Type B pancreatic cell (in vitro differentiated cells): ENCODE measurements around the gene IER5. TPM values are rescaled to one million over a fixed set of nuclear protein-coding genes. Genes with fewer than 3 reads are reported as not detected.
"Not testable (repeated sequence)": the region's sequence is repeated elsewhere in the genome, so short reads cannot be mapped to it uniquely, and the experiment has no call there.

Source experiments
- DNase-seq: peaks from one replicate; pipeline ENCODE4 v3.0.0; 2021; ENCODE audit warnings: mixed read lengths; ENCODE audit not compliant: unreplicated experiment; ENCODE audit errors: extremely low spot score
- H3K27ac Mint-ChIP-seq: 2 replicates; pipeline ENCODE4 v1.8.0; 2021; ENCODE audit warnings: mild to moderate bottlenecking, mixed read lengths
- H3K27me3 Mint-ChIP-seq: 2 replicates; pipeline ENCODE4 v1.8.0; 2021; ENCODE audit warnings: mixed read lengths
- H3K36me3 Mint-ChIP-seq: 2 replicates; pipeline ENCODE4 v1.8.0; 2021; ENCODE audit warnings: mixed read lengths
- H3K4me1 Mint-ChIP-seq: one replicate; pipeline ENCODE4 v1.8.0; 2021; ENCODE audit warnings: mixed read lengths; ENCODE audit not compliant: unreplicated experiment
- H3K4me3 Mint-ChIP-seq: 2 replicates; pipeline ENCODE4 v1.8.0; 2021; ENCODE audit warnings: mild to moderate bottlenecking, mixed read lengths
- H3K9me3 Mint-ChIP-seq: 2 replicates; pipeline ENCODE4 v1.8.0; 2021; ENCODE audit warnings: mixed read lengths
- CTCF ChIP-seq: fragments of 200-600 bp; sonication (generic); conservative IDR thresholded peaks from 2 replicates; pipeline ENCODE4 v1.5.0; 2021; ENCODE audit warnings: antibody characterized with exemption, mild to moderate bottlenecking
- long read RNA-seq: library from polyadenylated mRNA; unstranded; transcript quantifications from one replicate; pipeline ENCODE4 v2.0.0, GENCODE V29; 2020
- total RNA-seq: library from RNA; stranded (reverse); gene quantifications from 2 replicates; pipeline ENCODE4 v1.2.1, GENCODE V29; 2021; ENCODE audit warnings: low replicate concordance

IER5 gene
- total RNA-seq = 16.6 and 27.7 TPM in 2 replicates
- long read RNA-seq, full-length matches to known transcripts = 4 of 4 reads
- long read RNA-seq, partial matches to known transcripts = 0 of 4 reads
- long read RNA-seq, other reads (novel, unspliced or antisense) = 0 of 4 reads

- peak within 1 kb of the TSS; percentile 99 for H3K4me3 Mint-ChIP-seq
- no peak for TF ChIP-seq CTCF
- H3K27me3 Mint-ChIP-seq = peaks cover 17% of the 10 kb centered on the region
- peak; percentile 97 for DNase-seq
- H3K9me3 Mint-ChIP-seq = no peaks in the 10 kb centered on the region
- peaks cover 30% of the 10 kb centered on the region for H3K4me1 Mint-ChIP-seq
- H3K27ac Mint-ChIP-seq = peak within 1 kb of the TSS; percentile 98
- peaks cover 13% of the 10 kb centered on the region for H3K36me3 Mint-ChIP-seq
Observed at GRCh38 chr1:181088079-181089016, at the start of gene IER5. Gene IER5, plus strand, starts transcription at chr1:181088700. Its CDS starts 203 bp downstream, at chr1:181088903.

- TF ChIP-seq CTCF = no peak
- H3K4me1 Mint-ChIP-seq = peaks cover 15% of the 10 kb centered on the region
- H3K27ac Mint-ChIP-seq = no peak overlapping the region
- no peaks in the 10 kb centered on the region for H3K9me3 Mint-ChIP-seq
- DNase-seq = no peak
- H3K27me3 Mint-ChIP-seq = no peaks in the 10 kb centered on the region
- no peak overlapping the region for H3K4me3 Mint-ChIP-seq
- H3K36me3 Mint-ChIP-seq = no peaks in the 10 kb centered on the region
Observed at GRCh38 chr1:181040284-181040865, 48.1 kb upstream of the IER5 start.

GRCh38 chr1:181043025-181043888 lies 45.2 kb upstream of the IER5 start:
- DNase-seq = no peak
- H3K27me3 Mint-ChIP-seq = no peaks in the 10 kb centered on the region
- TF ChIP-seq CTCF = no peak
- H3K4me1 Mint-ChIP-seq = peaks cover 15% of the 10 kb centered on the region
- no peak overlapping the region for H3K4me3 Mint-ChIP-seq
- H3K9me3 Mint-ChIP-seq = no peaks in the 10 kb centered on the region
- H3K27ac Mint-ChIP-seq = peak overlapping the region; percentile 51
- no peaks in the 10 kb centered on the region for H3K36me3 Mint-ChIP-seq

GRCh38 chr1:181044449-181044966 lies 44.0 kb upstream of the IER5 start:
- Mint-ChIP-seq H3K4me1 (peaks cover 15% of the 10 kb centered on the region), H3K4me3 (no peak overlapping the region), H3K27ac (peak overlapping the region; percentile 0), H3K9me3 (no peaks in the 10 kb centered on the region), H3K27me3 (no peaks in the 10 kb centered on the region), H3K36me3 (no peaks in the 10 kb centered on the region)
- no peak for TF ChIP-seq CTCF
- DNase-seq = no peak

- not testable (repeated sequence) for DNase-seq, H3K9me3 Mint-ChIP-seq, H3K27ac Mint-ChIP-seq, H3K36me3 Mint-ChIP-seq, H3K4me3 Mint-ChIP-seq, H3K27me3 Mint-ChIP-seq
- H3K4me1 Mint-ChIP-seq = peaks cover 15% of the 10 kb centered on the region
Observed at GRCh38 chr1:181045946-181046345, 42.6 kb upstream of the IER5 start.
